Measurements from ENCODE around the gene SCAMP2.

The SCAMP2 gene

GRCh38 chr15:74882528-74882927 lies 9.4 kb upstream of the SCAMP2 start:
- DNase-seq (ENCODE audit: low read depth), result no peak
- H3K4me3 ChIP-seq (ENCODE audit: low read length), result no peak overlapping the region
- no peak for TF ChIP-seq CTCF (conservative IDR thresholded peaks at IDR 0.05; ENCODE audit: low read depth, low read length)

GRCh38 chr15:74878273-74878672 lies 5.1 kb upstream of the SCAMP2 start:
- no peak overlapping the region for H3K4me3 ChIP-seq (ENCODE audit: low read length)
- DNase-seq (ENCODE audit: low read depth), result no peak
- no peak for TF ChIP-seq CTCF (conservative IDR thresholded peaks at IDR 0.05; ENCODE audit: low read depth, low read length)

GRCh38 chr15:74873756-74874424 lies 725 bp upstream of the SCAMP2 start:
- TF ChIP-seq CTCF (conservative IDR thresholded peaks at IDR 0.05; ENCODE audit: low read depth, low read length), result no peak
- no peak for DNase-seq (ENCODE audit: low read depth)
- peak overlapping the region; percentile 88 for H3K4me3 ChIP-seq (ENCODE audit: low read length)

- no peak for DNase-seq (ENCODE audit: low read depth)
- peak overlapping the region; percentile 88 for H3K4me3 ChIP-seq (ENCODE audit: low read length)
Observed at GRCh38 chr15:74872702-74873035, 496 bp downstream of the SCAMP2 start.

GRCh38 chr15:74870436-74871215 lies 2.5 kb downstream of the SCAMP2 start:
- no peak for TF ChIP-seq CTCF (conservative IDR thresholded peaks at IDR 0.05; ENCODE audit: low read depth, low read length)
- DNase-seq (ENCODE audit: low read depth), result no peak
- H3K4me3 ChIP-seq (ENCODE audit: low read length), result no peak overlapping the region

More at GRCh38 chr15:74872702-74873035, 496 bp downstream of the SCAMP2 start:
- TF ChIP-seq CTCF (conservative IDR thresholded peaks at IDR 0.05; ENCODE audit: low read depth, low read length), result no peak

GRCh38 chr15:74869726-74870407 lies 3.3 kb downstream of the SCAMP2 start:
- no peak overlapping the region for H3K4me3 ChIP-seq (ENCODE audit: low read length)
- no peak for TF ChIP-seq CTCF (conservative IDR thresholded peaks at IDR 0.05; ENCODE audit: low read depth, low read length)
- DNase-seq (ENCODE audit: low read depth), result no peak
